ENCODE results near the gene PTN.

DNA sequence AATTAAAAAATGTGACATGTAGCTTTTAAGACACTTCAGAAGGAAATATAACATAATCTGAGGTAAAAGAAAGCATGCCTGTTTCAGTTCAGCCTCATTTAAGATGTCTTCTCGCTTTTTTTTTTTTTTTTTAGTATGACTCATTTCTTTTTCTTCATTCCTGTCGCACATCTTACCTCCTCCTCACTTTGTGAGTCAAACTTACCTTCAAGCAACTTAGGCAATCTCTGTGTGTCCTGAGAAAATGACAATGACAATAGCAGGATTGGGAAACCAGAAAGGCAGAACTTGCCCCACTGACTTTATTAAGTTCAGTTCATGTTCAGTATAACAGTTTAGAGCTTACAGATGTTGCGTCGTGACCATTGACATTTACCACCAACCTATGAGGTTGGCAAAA lies 7.7 kb downstream of the PTN start:
- TF ChIP-seq TAF1 (IDR thresholded peaks at IDR 0.05; ENCODE audit: borderline replicate concordance, low read depth, low read length) (no peak), POLR2A (IDR thresholded peaks at IDR 0.05; ENCODE audit: low read depth, low read length) (no peak), POLR2AphosphoS5 (IDR thresholded peaks at IDR 0.05; ENCODE audit: low read depth, low read length) (no peak)

Measured in GM12892 (cell line).